Gastroesophageal sphincter (tissue), 4 donors: ENCODE measurements around the gene HIPK4. TPM values are rescaled to one million over a fixed set of nuclear protein-coding genes. Genes with fewer than 3 reads are reported as not detected.
"Not testable (repeated sequence)": the region's sequence is repeated elsewhere in the genome, so short reads cannot be mapped to it uniquely, and the experiment has no call there.

Experiments
- ATAC-seq: fragments of 150-250 bp; one replicate; pipeline ENCODE4 v1.9.1; 2016; ENCODE audit warnings: mild to moderate bottlenecking, moderate library complexity
- H3K27ac ChIP-seq, 4 donors: fragments of 200-600 bp; sonication (generic) in 3 of 4; 1 replicate in 3 of 4; 2 replicates in 1 of 4; pipeline ENCODE4 v1.5.1; 2016 to 2019
- H3K27me3 ChIP-seq: fragments of 200-600 bp; sonication (generic); one replicate; pipeline ENCODE4 v1.5.1; 2019
- H3K36me3 ChIP-seq, 2 donors: fragments of 200-600 bp; sonication (generic); one replicate each; pipeline ENCODE4 v1.5.1; 2019; ENCODE audit warnings: control low read depth in 1 of 2
- H3K4me1 ChIP-seq, 3 donors: fragments of 200-600 bp; sonication (generic); 1 replicate in 2 of 3; 2 replicates in 1 of 3; pipeline ENCODE4 v1.5.1; 2016 to 2019; ENCODE audit warnings: control low read depth in 2 of 3
- H3K4me3 ChIP-seq, 2 donors: fragments of 200-600 bp; sonication (generic); one replicate each; pipeline ENCODE4 v1.5.1; 2019; ENCODE audit warnings: mild to moderate bottlenecking in 1 of 2, moderate library complexity in 1 of 2
- H3K9me3 ChIP-seq, 3 donors: fragments of 200-600 bp; sonication (generic); one replicate each; pipeline ENCODE4 v1.5.1; 2017 to 2019; ENCODE audit warnings: control low read depth in 2 of 3
- EP300 ChIP-seq: sonication (generic); formaldehyde crosslinking; IDR thresholded peaks from one replicate; pipeline ENCODE4 v1.6.1; 2017; ENCODE audit warnings: antibody characterized with exemption, mild to moderate bottlenecking
- POLR2A ChIP-seq, 2 donors: fragments of 450-650 bp; IDR thresholded peaks; one replicate each; pipeline ENCODE4 v1.6.1; 2017; ENCODE audit warnings: antibody characterized with exemption in 2 of 2, mild to moderate bottlenecking in 2 of 2, moderate library complexity in 1 of 2
- POLR2AphosphoS5 ChIP-seq: sonication (generic); formaldehyde crosslinking; IDR thresholded peaks from one replicate; pipeline ENCODE4 v1.6.1; 2017; ENCODE audit warnings: antibody characterized with exemption
- WGBS, 2 donors: methylation state at CpG; one replicate each; pipeline ENCODE4 v1.1.5; 2018; ENCODE audit warnings: low coverage in 1 of 2; 5-methylcytosine and 5-hydroxymethylcytosine counted together
- total RNA-seq, 4 donors: library from RNA; depleted of rRNA; stranded (reverse); fragments of >200 nt; gene quantifications; one replicate each; pipeline ENCODE4 v1.1.0, GENCODE V29; 2016
- TF ChIP-seq, protein P1 (sequence below), 4 experiments: fragments of 200-600 bp in 2 of 4; fragments of 450-650 bp in 2 of 4; sonication (generic) in 1 of 4; IDR thresholded peaks; one replicate each; pipeline ENCODE4 v1.5.1; 2017 to 2019; ENCODE audit warnings: antibody characterized with exemption in 4 of 4, mild to moderate bottlenecking in 2 of 4, moderate library complexity in 2 of 4

The HIPK4 gene
- total RNA-seq, 4 donors from 2014 or later: 0.19 to 1.1 TPM; not detected in 2

DNA sequence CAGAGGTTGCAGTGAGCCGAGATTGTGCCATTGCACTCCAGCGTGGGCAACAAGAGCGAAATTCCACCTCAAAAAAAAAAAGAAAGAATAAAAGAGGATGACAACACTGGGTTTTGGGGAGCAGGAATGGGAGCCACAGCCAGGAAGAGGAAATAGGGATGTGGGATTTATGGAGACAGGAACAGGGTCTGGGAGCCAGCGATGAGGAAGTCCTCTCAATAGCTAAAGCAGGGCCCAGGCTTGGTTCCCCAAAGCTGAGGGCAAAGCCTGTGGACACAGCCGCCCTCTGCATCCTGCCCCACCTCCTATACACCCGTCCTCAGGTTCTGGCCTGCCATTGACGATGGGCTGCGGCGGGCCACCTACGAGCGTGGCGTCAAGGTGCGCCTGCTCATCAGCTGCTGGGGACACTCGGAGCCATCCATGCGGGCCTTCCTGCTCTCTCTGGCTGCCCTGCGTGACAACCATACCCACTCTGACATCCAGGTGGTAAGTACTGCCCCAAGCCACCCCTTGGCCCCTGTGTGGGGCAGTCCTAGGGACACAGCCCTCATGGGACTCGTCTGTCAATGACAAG, 13.6 kb downstream of the HIPK4 start:
- no peaks in the 10 kb centered on the region for H3K9me3 ChIP-seq
- H3K27ac ChIP-seq: no peak overlapping the region
- no peak overlapping the region for H3K4me3 ChIP-seq
- TF ChIP-seq POLR2AphosphoS5 (no peak), POLR2A (IDR thresholded peaks at IDR 0.05) (no peak), EP300 (no peak)
- TF ChIP-seq, protein P1, sequence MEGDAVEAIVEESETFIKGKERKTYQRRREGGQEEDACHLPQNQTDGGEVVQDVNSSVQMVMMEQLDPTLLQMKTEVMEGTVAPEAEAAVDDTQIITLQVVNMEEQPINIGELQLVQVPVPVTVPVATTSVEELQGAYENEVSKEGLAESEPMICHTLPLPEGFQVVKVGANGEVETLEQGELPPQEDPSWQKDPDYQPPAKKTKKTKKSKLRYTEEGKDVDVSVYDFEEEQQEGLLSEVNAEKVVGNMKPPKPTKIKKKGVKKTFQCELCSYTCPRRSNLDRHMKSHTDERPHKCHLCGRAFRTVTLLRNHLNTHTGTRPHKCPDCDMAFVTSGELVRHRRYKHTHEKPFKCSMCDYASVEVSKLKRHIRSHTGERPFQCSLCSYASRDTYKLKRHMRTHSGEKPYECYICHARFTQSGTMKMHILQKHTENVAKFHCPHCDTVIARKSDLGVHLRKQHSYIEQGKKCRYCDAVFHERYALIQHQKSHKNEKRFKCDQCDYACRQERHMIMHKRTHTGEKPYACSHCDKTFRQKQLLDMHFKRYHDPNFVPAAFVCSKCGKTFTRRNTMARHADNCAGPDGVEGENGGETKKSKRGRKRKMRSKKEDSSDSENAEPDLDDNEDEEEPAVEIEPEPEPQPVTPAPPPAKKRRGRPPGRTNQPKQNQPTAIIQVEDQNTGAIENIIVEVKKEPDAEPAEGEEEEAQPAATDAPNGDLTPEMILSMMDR (IDR thresholded peaks at IDR 0.05): no peak
- no peaks in the 10 kb centered on the region for H3K4me1 ChIP-seq
- 88% methylated on average over 1 of the region's 17 CpGs; no CpG with 5 or more reads in 1 of the 2 donors for WGBS, 2 donors
- H3K27me3 ChIP-seq: no peaks in the 10 kb centered on the region
- ATAC-seq: no peak
- H3K36me3 ChIP-seq: peaks cover 0 to 95% of the 10 kb centered on the region in 2 donors

DNA sequence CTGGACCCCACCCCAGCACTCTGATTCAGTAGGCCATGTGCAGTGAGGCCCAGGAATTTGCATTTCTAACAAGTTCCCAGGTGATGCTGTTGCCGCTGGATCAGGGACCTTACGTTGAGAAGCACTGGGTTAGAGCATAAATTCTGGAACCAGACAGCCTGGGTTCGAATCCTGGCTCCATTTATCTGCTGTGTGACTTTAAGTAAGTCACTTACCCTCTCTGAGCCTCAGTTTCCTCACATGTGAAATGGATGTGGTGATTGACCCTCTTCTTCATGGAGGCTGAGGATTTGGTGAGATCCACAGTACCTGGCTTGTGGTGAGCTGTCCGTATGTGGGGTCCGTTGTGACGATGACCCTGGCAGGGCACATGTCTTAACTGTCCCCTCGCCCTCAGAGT, 15.9 kb downstream of the HIPK4 start:
- ATAC-seq: no peak
- Histone ChIP-seq H3K9me3 (no peaks in the 10 kb centered on the region), H3K4me1 (no peaks in the 10 kb centered on the region), H3K36me3 (peaks cover 0 to 98% of the 10 kb centered on the region in 2 donors), H3K27ac (no peak overlapping the region), H3K27me3 (no peaks in the 10 kb centered on the region), H3K4me3 (no peak overlapping the region)
- 94% methylated on average over 2 of the region's 7 CpGs; no CpG with 5 or more reads in 1 of the 2 donors for whole genome bisulfite sequencing, 2 donors
- TF ChIP-seq, protein P1 (IDR thresholded peaks at IDR 0.05): no peak
- no peak for TF ChIP-seq POLR2AphosphoS5
- TF ChIP-seq EP300: no peak
- TF ChIP-seq POLR2A (IDR thresholded peaks at IDR 0.05): no peak

DNA sequence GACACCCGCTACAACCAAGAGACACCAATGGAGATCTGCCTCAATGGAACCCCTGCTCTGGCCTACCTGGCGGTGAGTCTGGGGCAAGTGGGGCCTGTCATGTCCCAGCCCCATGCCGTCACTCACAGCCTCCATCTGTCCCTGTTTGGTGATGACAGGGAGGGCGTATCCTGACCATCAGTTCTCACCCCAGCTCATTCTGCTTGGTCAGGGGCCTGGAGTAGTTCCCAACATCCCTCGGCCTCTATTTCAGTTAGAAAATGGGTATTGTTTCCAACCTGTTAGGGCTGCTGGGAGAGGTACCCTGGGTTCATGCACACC, 18.2 kb downstream of the HIPK4 start:
- H3K27ac ChIP-seq: no peak overlapping the region
- peaks cover 0 to 5% (median 0%) of the 10 kb centered on the region in 3 donors for H3K4me1 ChIP-seq
- 91% methylated on average over 3 of the region's 5 CpGs; no CpG with 5 or more reads in 1 of the 2 donors for WGBS, 2 donors
- H3K27me3 ChIP-seq: no peaks in the 10 kb centered on the region
- no peak for ATAC-seq
- peaks cover 0 to 99% of the 10 kb centered on the region in 2 donors for H3K36me3 ChIP-seq
- H3K4me3 ChIP-seq: no peak overlapping the region
- H3K9me3 ChIP-seq: no peaks in the 10 kb centered on the region
- TF ChIP-seq POLR2A (IDR thresholded peaks at IDR 0.05) (no peak), EP300 (no peak), POLR2AphosphoS5 (no peak)
- TF ChIP-seq, protein P1 (IDR thresholded peaks at IDR 0.05): no peak

DNA sequence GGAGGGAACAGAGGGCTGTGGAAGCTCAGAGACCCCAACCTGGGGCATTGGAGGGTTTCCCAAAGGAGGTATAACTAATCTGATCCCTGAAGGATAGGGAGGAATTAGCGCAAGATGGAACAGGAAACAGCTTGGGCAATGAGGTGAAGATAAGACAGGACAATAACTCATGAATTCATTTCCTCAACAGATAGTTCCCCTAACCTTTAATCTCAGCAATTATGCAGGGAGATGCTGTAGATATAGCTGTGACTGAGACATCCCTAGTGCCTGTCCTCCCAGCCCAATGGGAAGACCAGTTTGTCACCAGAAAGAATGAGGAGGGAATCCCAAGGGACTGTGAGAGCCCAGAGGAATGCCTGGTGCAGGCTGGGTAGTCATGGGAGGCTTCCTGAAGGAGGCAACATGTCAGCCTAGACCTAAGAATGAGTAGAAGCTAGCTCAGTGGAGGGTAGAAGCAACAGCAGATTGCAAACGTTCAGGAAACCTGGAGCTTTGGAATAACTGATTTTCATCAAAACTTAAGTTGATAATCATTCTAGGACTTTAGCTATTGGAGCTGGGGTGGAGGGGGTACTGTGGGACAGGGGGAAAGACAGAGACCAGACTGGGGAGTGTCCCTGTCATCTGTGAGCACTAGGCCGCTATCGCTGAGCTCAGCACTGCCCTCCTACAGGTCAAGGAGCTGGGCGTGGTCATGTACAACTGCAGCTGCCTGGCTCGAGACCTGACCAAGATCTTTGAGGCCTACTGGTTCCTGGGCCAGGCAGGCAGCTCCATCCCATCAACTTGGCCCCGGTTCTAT, 18.8 kb downstream of the HIPK4 start:
- TF ChIP-seq EP300 (no peak), POLR2A (IDR thresholded peaks at IDR 0.05) (no peak), POLR2AphosphoS5 (no peak)
- TF ChIP-seq, protein P1 (IDR thresholded peaks at IDR 0.05): no peak

DNA sequence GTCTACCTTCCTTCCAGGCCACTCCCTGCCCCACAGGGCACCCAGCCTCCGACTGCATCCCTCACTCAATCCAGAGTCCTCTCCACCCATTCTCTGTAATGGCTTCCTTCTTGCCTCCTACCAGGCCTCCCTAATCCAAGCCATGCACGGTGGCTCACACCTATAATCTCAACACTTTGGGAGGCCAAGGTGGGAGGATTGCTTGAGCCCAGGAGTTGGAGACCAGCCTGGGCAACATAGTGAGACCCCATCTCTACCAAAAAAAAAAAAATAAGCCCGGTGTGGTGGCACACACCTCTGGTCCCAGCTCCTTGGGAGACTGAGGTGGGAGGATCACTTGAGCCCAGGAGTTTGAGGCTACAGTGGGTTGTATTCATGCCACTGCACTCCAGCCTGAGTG, 19.7 kb downstream of the HIPK4 start:
- not testable (repeated sequence) for H3K4me3 ChIP-seq, H3K9me3 ChIP-seq, H3K27me3 ChIP-seq, H3K27ac ChIP-seq, ATAC-seq
- H3K4me1 ChIP-seq: peaks cover 0 to 20% (median 4%) of the 10 kb centered on the region in 3 donors
- H3K36me3 ChIP-seq: peaks cover 0 to 89% of the 10 kb centered on the region in 2 donors
- no CpG with 5 or more reads among the region's 3 CpGs for WGBS, 2 donors

More for the DNA sequence above, 18.8 kb downstream of the HIPK4 start:
- H3K36me3 ChIP-seq: peaks cover 0 to 99% of the 10 kb centered on the region in 2 donors
- no peak for ATAC-seq
- no peak overlapping the region for H3K27ac ChIP-seq
- no peaks in the 10 kb centered on the region for H3K9me3 ChIP-seq
- H3K27me3 ChIP-seq: no peaks in the 10 kb centered on the region
- WGBS, 2 donors: 70 to 83% methylated on average over 2 to 3 of the region's 7 CpGs
- H3K4me3 ChIP-seq: no peak overlapping the region
- peaks cover 0 to 11% (median 0%) of the 10 kb centered on the region in 3 donors for H3K4me1 ChIP-seq
